ENCODE measurements around the gene CARS1. TPM values are rescaled to one million over a fixed set of nuclear protein-coding genes. Genes with fewer than 3 reads are reported as not detected.

CARS1 gene
- total and polyA plus RNA-seq, 2 of the 4 experiments (the other 2 are of a cell fraction), result 72.7 to 78.3 TPM

DNA sequence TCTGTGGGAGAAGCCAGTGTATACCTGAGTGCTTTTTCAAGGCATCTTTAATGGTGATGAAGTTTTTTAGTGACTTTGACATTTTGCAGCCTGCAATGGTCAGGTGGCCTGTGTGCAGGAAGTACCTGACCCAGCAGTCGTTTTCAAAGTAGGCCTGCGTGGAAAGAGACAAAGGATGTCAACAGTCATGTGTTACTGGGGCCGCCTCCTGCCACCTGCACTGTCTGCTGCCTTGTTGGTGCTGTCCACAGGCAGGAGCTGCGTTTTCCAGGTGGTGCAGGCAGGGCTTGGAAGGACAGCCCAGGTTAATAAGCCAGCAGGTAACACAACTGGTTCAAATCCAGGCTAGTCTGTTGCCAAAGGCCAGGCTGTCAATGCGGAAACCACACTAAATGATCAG, 38.6 kb downstream of the CARS1 start:
- in situ Hi-C loops (cut with MboI; ENCODE audit: low sequenced_read_pairs) (no loop called here), intact Hi-C loops (cut with micrococcal nuclease) (no loop called here)
- no peak for TF ChIP-seq MAZ (IDR thresholded peaks at IDR 0.05; ENCODE audit: borderline replicate concordance, low read depth, low read length)
- TF ChIP-seq NFE2L2 (IDR thresholded peaks at IDR 0.05; ENCODE audit: low read depth, low read length), result no peak
- no peak for TF ChIP-seq SMC3 (IDR thresholded peaks at IDR 0.05; ENCODE audit: low read depth, low read length)
- TF ChIP-seq CTCF (conservative IDR thresholded peaks at IDR 0.05; ENCODE audit: low read depth, low read length), result no peak
- TF ChIP-seq CHD1 (IDR thresholded peaks at IDR 0.05; ENCODE audit: low read depth, low read length), result no peak
- no peak for TF ChIP-seq RAD21 (IDR thresholded peaks at IDR 0.05; ENCODE audit: low read length)
- TF ChIP-seq MAFK (IDR thresholded peaks at IDR 0.05; ENCODE audit: low read depth, low read length), result no peak
- no peak for TF ChIP-seq MXI1 (IDR thresholded peaks at IDR 0.05; ENCODE audit: borderline replicate concordance, low read depth, low read length)
- no peak for TF ChIP-seq BHLHE40 (IDR thresholded peaks at IDR 0.05; ENCODE audit: low read depth, low read length)
- TF ChIP-seq CEBPB (IDR thresholded peaks at IDR 0.05; ENCODE audit: low read depth, low read length), result no peak
- TF ChIP-seq RCOR1 (IDR thresholded peaks at IDR 0.05; ENCODE audit: insufficient replicate concordance, low read length), result no peak
- TF ChIP-seq POLR2A (IDR thresholded peaks at IDR 0.05; ENCODE audit: low read depth, low read length), result no peak
- TF ChIP-seq, protein P1, sequence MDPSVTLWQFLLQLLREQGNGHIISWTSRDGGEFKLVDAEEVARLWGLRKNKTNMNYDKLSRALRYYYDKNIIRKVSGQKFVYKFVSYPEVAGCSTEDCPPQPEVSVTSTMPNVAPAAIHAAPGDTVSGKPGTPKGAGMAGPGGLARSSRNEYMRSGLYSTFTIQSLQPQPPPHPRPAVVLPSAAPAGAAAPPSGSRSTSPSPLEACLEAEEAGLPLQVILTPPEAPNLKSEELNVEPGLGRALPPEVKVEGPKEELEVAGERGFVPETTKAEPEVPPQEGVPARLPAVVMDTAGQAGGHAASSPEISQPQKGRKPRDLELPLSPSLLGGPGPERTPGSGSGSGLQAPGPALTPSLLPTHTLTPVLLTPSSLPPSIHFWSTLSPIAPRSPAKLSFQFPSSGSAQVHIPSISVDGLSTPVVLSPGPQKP (IDR thresholded peaks at IDR 0.05; ENCODE audit: borderline replicate concordance, low read depth, low read length), result no peak
- TF ChIP-seq FOS (IDR thresholded peaks at IDR 0.05; ENCODE audit: low read depth, low read length), result no peak
- no peak for TF ChIP-seq RFX5 (IDR thresholded peaks at IDR 0.05; ENCODE audit: low read depth, low read length)
- no peak for TF ChIP-seq USF2 (IDR thresholded peaks at IDR 0.05; ENCODE audit: low read depth, low read length)

More for the DNA sequence above, 38.6 kb downstream of the CARS1 start:
- Histone ChIP-seq H2BK20ac (ENCODE audit: low read depth, low read length) (no peak overlapping the region), H4K91ac (ENCODE audit: insufficient read depth, low read depth, low read length) (no peak overlapping the region), H3K56ac (ENCODE audit: extremely low read depth, insufficient read depth, low read length) (no peak overlapping the region), H3K23ac (ENCODE audit: low read depth, low read length) (no peak overlapping the region), H2AK5ac (ENCODE audit: low read depth, low read length) (no peak overlapping the region), H2BK15ac (ENCODE audit: low read depth, low read length) (no peak overlapping the region), H3K4ac (ENCODE audit: low read depth, low read length) (no peak overlapping the region), H3K9ac (ENCODE audit: low read depth, low read length) (no peak overlapping the region), H2AFZ (replicated peaks; ENCODE audit: low read length, poor library complexity) (no peak overlapping the region), H4K20me1 (ENCODE audit: insufficient read depth, low read length) (peaks cover 46% of the 10 kb centered on the region), H3K14ac (replicated peaks; ENCODE audit: low read depth, low read length) (no peak overlapping the region), H2AK9ac (replicated peaks; ENCODE audit: low read depth, low read length, poor library complexity) (peak overlapping the region; percentile 34), H2BK120ac (ENCODE audit: low read depth, low read length) (no peak overlapping the region), H3K27me3 (ENCODE audit: control insufficient read depth, insufficient read depth, low read length) (no peaks in the 10 kb centered on the region), H2BK5ac (ENCODE audit: low read depth, low read length, poor library complexity, severe bottlenecking) (no peak overlapping the region), H3K4me1 (ENCODE audit: control insufficient read depth, insufficient read depth, low read length) (peaks cover 18% of the 10 kb centered on the region), H3K9me3 (ENCODE audit: control insufficient read depth, insufficient read depth, low read length) (no peaks in the 10 kb centered on the region), H3K27ac (ENCODE audit: insufficient read depth, low read length) (no peak overlapping the region), H3K9me1 (ENCODE audit: insufficient read depth, low read length) (peaks cover 10% of the 10 kb centered on the region), H3K4me2 (ENCODE audit: low read depth, low read length) (no peak overlapping the region), H3K4me3 (ENCODE audit: insufficient read depth, low read depth, low read length) (no peak overlapping the region), H4K8ac (ENCODE audit: low read depth in 2 of 2, low read length in 2 of 2) (no peak overlapping the region), H3K36me3 (ENCODE audit: control insufficient read depth, insufficient read depth, low read length) (peaks cover 76% of the 10 kb centered on the region), H4K5ac (ENCODE audit: low read depth, low read length) (no peak overlapping the region), H3K18ac (ENCODE audit: low read depth, low read length) (no peak overlapping the region), H3K79me1 (ENCODE audit: low read depth in 1 of 2, low read length in 2 of 2) (peaks cover 12 to 58% of the 10 kb centered on the region in 2 experiments; a peak in 3 of 4 replicates)
- BruUV-seq (replicated peaks), result no TSS peak
- ChIA-PET POLR2A (ENCODE audit: unreplicated experiment) (no interaction called here), CTCF (no interaction called here)
- dilution Hi-C loops (cut with HindIII; ENCODE audit: low sequenced_read_pairs, unreplicated experiment), result no loop called here
- ATAC-seq (ENCODE audit: low read depth) (no peak), DNase-seq (no peak)
- WGBS, 2 experiments (ENCODE audit: extremely low coverage in 2 of 2, insufficient read length in 1 of 2), result 91% methylated on average over 3 of the region's 5 CpGs; no CpG with 5 or more reads in 1 of the 2 experiments

Measured in IMR-90 (cell line).